PC-9 (cell line): Measurements from ENCODE around the gene GALK1. TPM values are rescaled to one million over a fixed set of nuclear protein-coding genes. Genes with fewer than 3 reads are reported as not detected.

Source experiments
- BruUV-seq: library from RNA; stranded (reverse); fragments of 400-500 nt; replicated peaks from 2 replicates; lab custom pipeline; 2021; lab: Mats Ljungman, UMichigan
- CTCF ChIA-PET: fragments of 300-600 bp; sonication (Branson Sonifier 250); formaldehyde crosslinking; loops from one replicate; lab custom pipeline; 2022; ENCODE audit warnings: antibody characterized with exemption; lab: Charles Lee
- POLR2A ChIA-PET: fragments of 300-600 bp; sonication (Branson Sonifier 250); formaldehyde crosslinking; loops from one replicate; lab custom pipeline; 2022; ENCODE audit warnings: antibody characterized with exemption; ENCODE audit not compliant: unreplicated experiment; lab: Charles Lee
- DNase-seq, 2 experiments: peaks; one replicate each; pipeline versions ENCODE4 v3.0.0 to v3.0.0-alpha.2; 2015 to 2022; ENCODE audit warnings: mixed read lengths in 1 of 2
- H2AFZ ChIP-seq: fragments of 200-600 bp; sonication (generic); 2 replicates; pipeline ENCODE4 v1.8.1; 2017; ENCODE audit warnings: antibody characterized with exemption
- H3F3A ChIP-seq: fragments of 200-600 bp; sonication (generic); 2 replicates; pipeline ENCODE4 v1.8.1; 2017; ENCODE audit warnings: antibody characterized with exemption, mild to moderate bottlenecking, low read depth; ENCODE audit not compliant: insufficient read depth
- H3K27ac ChIP-seq: fragments of 200-600 bp; sonication (generic); 2 replicates; pipeline ENCODE4 v1.6.1; 2016; ENCODE audit warnings: mixed run types
- H3K27me3 ChIP-seq: fragments of 200-600 bp; sonication (generic); 2 replicates; pipeline ENCODE4 v1.6.1; 2016; ENCODE audit warnings: low read depth, mixed run types; ENCODE audit not compliant: insufficient read depth
- H3K36me3 ChIP-seq: fragments of 200-600 bp; sonication (generic); 2 replicates; pipeline ENCODE4 v1.6.1; 2016; ENCODE audit warnings: low read depth, mixed run types
- H3K4me1 ChIP-seq: fragments of 200-600 bp; sonication (generic); replicated peaks from 2 replicates; pipeline ENCODE4 v1.6.1; 2016; ENCODE audit warnings: mixed run types; ENCODE audit not compliant: insufficient read depth
- H3K4me2 ChIP-seq: fragments of 200-600 bp; sonication (generic); 2 replicates; pipeline ENCODE4 v1.6.1; 2017; ENCODE audit warnings: mixed run types
- H3K4me3 ChIP-seq: fragments of 200-600 bp; sonication (generic); 2 replicates; pipeline ENCODE4 v1.6.1; 2016; ENCODE audit warnings: mixed run types
- H3K79me2 ChIP-seq: fragments of 200-600 bp; sonication (generic); 2 replicates; pipeline ENCODE4 v1.6.1; 2017; ENCODE audit warnings: low read depth, mixed run types
- H3K9me2 ChIP-seq: fragments of 200-600 bp; sonication (generic); 2 replicates; pipeline ENCODE4 v1.8.1; 2017; ENCODE audit warnings: mild to moderate bottlenecking; ENCODE audit not compliant: insufficient read depth
- H3K9me3 ChIP-seq: fragments of 200-600 bp; sonication (generic); 2 replicates; pipeline ENCODE4 v1.8.1; 2016; ENCODE audit warnings: low read depth; ENCODE audit not compliant: insufficient read depth
- H4K20me1 ChIP-seq: fragments of 200-600 bp; sonication (generic); 2 replicates; pipeline ENCODE4 v1.8.1; 2017; ENCODE audit not compliant: insufficient read depth
- EZH2 ChIP-seq: fragments of 200-600 bp; sonication (generic); IDR thresholded peaks from 2 replicates; pipeline ENCODE4 v1.8.0; 2017; ENCODE audit warnings: antibody characterized with exemption, low read depth
- intact Hi-C: fragments of 100-400 bp; cut with micrococcal nuclease; formaldehyde crosslinking; loops from one replicate; pipeline ENCODE4 v1.10.0; 2022; ENCODE audit not compliant: unreplicated experiment
- total RNA-seq: library from RNA; stranded (reverse); gene quantifications from 2 replicates; pipeline ENCODE4 v1.2.3, GENCODE V29; 2021
- TF ChIP-seq, protein P1 (sequence below): fragments of 200-600 bp; sonication (generic); conservative IDR thresholded peaks from 2 replicates; pipeline ENCODE4 v1.6.1; 2017; ENCODE audit warnings: mixed run types, antibody characterized with exemption, mild to moderate bottlenecking, moderate library complexity

Gene GALK1
- total RNA-seq, 1 experiment from 2014 or later, result 12.8 TPM

DNA sequence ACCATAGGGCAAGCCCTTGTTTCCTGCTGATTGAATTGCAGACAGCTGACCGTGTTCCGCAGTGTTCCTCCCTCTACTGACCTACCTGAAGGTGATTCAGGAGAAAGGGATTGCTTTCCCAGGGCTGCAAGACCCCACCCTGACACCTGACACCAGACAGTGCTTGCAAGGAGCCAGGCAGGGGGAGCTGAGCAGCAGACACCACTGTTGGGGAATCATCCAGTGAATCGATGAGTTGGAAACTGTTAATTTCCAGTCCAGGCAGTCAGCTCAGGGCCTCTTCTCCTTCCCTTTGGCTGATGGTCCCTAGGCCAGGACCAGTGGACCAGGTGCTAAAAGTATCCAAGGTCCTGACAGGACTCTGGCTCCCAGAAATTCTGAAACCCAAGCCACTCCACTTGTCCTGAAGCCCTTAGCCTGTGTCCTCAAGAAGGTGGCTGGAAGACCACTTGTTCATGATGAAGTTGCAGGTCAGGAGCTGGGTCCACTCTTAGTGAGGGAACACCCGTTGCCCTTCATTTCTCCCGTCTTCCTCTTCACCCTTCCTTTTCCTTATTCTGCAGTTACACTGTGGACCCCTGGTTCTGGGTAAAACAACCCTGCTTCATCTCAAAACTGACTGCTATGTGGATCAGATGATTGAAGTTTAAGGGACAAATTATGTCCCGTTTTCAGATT lies 10.1 kb upstream of the GALK1 start:
- peaks cover 32% of the 10 kb centered on the region for H3K79me2 ChIP-seq
- no peaks in the 10 kb centered on the region for H3K9me2 ChIP-seq
- peaks cover 36% of the 10 kb centered on the region for H4K20me1 ChIP-seq
- peaks cover 33% of the 10 kb centered on the region for H3K4me1 ChIP-seq
- DNase-seq, result peak; percentile 72 to 75
- intact Hi-C loops, result loop anchor here (5.0 to 10.0 kb wide), 3 partner anchors 42 to 500 kb away; partner anchors contain the start of gene CDK3
- CTCF ChIA-PET, result interaction anchor here (0.6 kb wide), 1 partner anchor 53 kb away, joined by 3 read pairs; no protein-coding TSS in a partner anchor
- no peaks in the 10 kb centered on the region for H3K9me3 ChIP-seq
- H3F3A ChIP-seq, result peaks cover 52% of the 10 kb centered on the region
- no peak overlapping the region for H2AFZ ChIP-seq
- POLR2A ChIA-PET, result interaction anchor here (0.6 to 1.0 kb wide), 4 partner anchors 40 to 245 kb away, joined by 3 to 8 read pairs (median 3); no protein-coding TSS in a partner anchor
- BruUV-seq, result no TSS peak
- no peaks in the 10 kb centered on the region for H3K27me3 ChIP-seq
- H3K4me3 ChIP-seq, result no peak overlapping the region
- TF ChIP-seq, protein P1, sequence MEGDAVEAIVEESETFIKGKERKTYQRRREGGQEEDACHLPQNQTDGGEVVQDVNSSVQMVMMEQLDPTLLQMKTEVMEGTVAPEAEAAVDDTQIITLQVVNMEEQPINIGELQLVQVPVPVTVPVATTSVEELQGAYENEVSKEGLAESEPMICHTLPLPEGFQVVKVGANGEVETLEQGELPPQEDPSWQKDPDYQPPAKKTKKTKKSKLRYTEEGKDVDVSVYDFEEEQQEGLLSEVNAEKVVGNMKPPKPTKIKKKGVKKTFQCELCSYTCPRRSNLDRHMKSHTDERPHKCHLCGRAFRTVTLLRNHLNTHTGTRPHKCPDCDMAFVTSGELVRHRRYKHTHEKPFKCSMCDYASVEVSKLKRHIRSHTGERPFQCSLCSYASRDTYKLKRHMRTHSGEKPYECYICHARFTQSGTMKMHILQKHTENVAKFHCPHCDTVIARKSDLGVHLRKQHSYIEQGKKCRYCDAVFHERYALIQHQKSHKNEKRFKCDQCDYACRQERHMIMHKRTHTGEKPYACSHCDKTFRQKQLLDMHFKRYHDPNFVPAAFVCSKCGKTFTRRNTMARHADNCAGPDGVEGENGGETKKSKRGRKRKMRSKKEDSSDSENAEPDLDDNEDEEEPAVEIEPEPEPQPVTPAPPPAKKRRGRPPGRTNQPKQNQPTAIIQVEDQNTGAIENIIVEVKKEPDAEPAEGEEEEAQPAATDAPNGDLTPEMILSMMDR, result no peak
- TF ChIP-seq EZH2, result no peak
- peak overlapping the region; percentile 37; the same call in 1 of the 2 replicates for H3K27ac ChIP-seq
- H3K4me2 ChIP-seq, result peak overlapping the region; percentile 34
- H3K36me3 ChIP-seq, result peaks cover 26% of the 10 kb centered on the region

DNA sequence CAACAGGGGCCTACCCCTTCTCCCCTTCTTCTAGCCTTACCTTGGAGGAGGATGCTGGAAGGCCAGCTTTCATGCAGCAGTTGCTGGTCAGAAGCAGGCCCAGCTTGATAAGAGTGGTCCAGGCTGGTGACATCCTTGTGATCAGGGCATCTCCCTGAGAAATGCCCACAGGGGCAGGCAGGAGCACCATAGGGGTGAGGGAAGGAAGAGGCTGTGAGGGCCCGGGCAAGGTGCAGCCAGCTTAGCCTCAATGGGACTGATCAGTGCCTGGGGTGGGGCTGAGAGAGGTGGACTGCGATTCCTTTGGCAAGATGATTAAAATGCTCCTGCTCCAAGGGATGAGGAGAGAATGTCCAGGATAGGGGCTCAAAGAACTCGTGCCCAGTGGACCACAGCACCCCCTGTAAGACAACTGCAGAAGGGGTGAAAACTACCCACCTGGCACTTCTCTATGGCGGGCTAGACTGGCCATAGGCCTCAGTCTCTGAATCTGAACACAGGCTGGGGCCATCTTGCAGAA lies 9.5 kb upstream of the GALK1 start:
- H2AFZ ChIP-seq, result no peak overlapping the region
- no peak for TF ChIP-seq EZH2
- TF ChIP-seq, protein P1, result no peak
- H3K4me1 ChIP-seq, result peaks cover 32% of the 10 kb centered on the region
- H3K9me2 ChIP-seq, result no peaks in the 10 kb centered on the region
- no peaks in the 10 kb centered on the region for H3K9me3 ChIP-seq
- no TSS peak for BruUV-seq
- peaks cover 26% of the 10 kb centered on the region for H3K36me3 ChIP-seq
- H3K27ac ChIP-seq, result no peak overlapping the region
- H3K4me2 ChIP-seq, result no peak overlapping the region
- POLR2A ChIA-PET, result interaction anchor here (0.6 to 1.0 kb wide), 3 partner anchors 114 to 245 kb away, joined by 3 to 8 read pairs (median 3); no protein-coding TSS in a partner anchor
- H3K79me2 ChIP-seq, result peaks cover 32% of the 10 kb centered on the region
- H3F3A ChIP-seq, result peaks cover 52% of the 10 kb centered on the region; the same call in 1 of the 2 replicates
- H3K4me3 ChIP-seq, result no peak overlapping the region
- no peaks in the 10 kb centered on the region for H3K27me3 ChIP-seq
- peaks cover 36% of the 10 kb centered on the region for H4K20me1 ChIP-seq
- intact Hi-C loops, result loop anchor here (10.0 kb wide), 2 partner anchors 230 to 500 kb away; partner anchors contain the start of gene CDK3
- CTCF ChIA-PET, result interaction anchor here (0.6 kb wide), 1 partner anchor 52 kb away, joined by 3 read pairs; no protein-coding TSS in a partner anchor
- DNase-seq, result no peak

DNA sequence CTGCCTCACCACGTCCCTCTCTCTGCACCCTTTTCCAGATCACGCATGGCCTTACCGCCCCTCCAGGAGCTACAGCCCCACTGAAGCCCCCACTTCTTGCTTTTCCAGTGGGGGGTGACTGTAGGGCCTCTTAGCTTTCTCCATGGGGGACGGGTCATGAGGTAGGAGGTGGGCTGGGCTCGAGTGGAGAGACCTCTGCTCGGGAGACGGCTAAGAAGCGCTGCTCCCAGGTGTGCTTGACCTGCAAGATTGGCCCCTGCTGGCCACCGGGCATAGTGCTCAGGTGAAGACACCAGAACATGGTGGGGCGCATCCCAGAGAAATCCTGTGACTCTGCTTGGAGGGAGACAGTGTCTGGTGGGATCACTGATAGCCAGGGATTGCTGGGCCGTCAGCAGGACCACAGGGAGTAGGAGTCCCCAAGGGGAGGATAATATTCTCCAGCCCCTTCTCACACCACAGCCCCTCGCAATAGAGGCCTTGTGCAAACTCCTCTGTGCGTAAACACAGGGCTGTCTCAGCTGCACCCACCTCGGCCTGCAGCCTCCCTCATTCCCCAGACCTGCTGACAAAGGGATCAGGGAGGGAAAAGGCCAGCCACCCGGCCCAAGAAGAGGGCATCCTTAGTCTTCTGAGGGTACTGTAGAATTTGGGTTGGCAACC lies 8.9 kb upstream of the GALK1 start:
- Histone ChIP-seq H4K20me1 (peaks cover 34% of the 10 kb centered on the region), H3K79me2 (peaks cover 26% of the 10 kb centered on the region), H2AFZ (no peak overlapping the region), H3K27me3 (no peaks in the 10 kb centered on the region), H3K9me3 (no peaks in the 10 kb centered on the region), H3K36me3 (peaks cover 26% of the 10 kb centered on the region), H3K4me3 (no peak overlapping the region), H3K4me1 (peaks cover 32% of the 10 kb centered on the region), H3K9me2 (no peaks in the 10 kb centered on the region), H3F3A (peaks cover 51% of the 10 kb centered on the region; the same call in 1 of the 2 replicates), H3K27ac (no peak overlapping the region), H3K4me2 (no peak overlapping the region)
- BruUV-seq, result no TSS peak
- intact Hi-C loops, result loop anchor here (10.0 kb wide), 2 partner anchors 231 to 501 kb away; partner anchors contain the start of gene CDK3
- DNase-seq, result no peak
- ChIA-PET CTCF (no interaction called here), POLR2A (interaction anchor here (0.5 to 1.0 kb wide), 2 partner anchors 99 to 315 kb away, joined by 3 read pairs; no protein-coding TSS in a partner anchor)
- TF ChIP-seq EZH2, result no peak
- TF ChIP-seq, protein P1, result no peak
